ENCODE measurements around the gene ARHGEF3.
"Not testable (repeated sequence)": the region's sequence is repeated elsewhere in the genome, so short reads cannot be mapped to it uniquely, and the experiment has no call there.

Gene ARHGEF3

GRCh38 chr3:56761023-56761422 is 40.7 kb downstream of the ARHGEF3 start:
- Histone ChIP-seq H3K36me3 (ENCODE audit: control insufficient read depth in 2 of 2, insufficient read depth in 1 of 2, low read length in 2 of 2) (no peaks in the 10 kb centered on the region), H3K4me1 (ENCODE audit: control insufficient read depth, insufficient read depth, low read length) (0 out of 2 replicates have a peak, but pooled peaks cover 2% of the 10 kb centered on the region), H3K27ac (ENCODE audit: extremely low read depth, low read depth, low read length) (no peak overlapping the region), H3K9me3 (ENCODE audit: control insufficient read depth, insufficient read depth, low read depth, low read length) (no peaks in the 10 kb centered on the region), H3K4me3 (ENCODE audit: low read depth, low read length) (no peak overlapping the region)
- TF ChIP-seq ZFP3 (tag by site-specific recombination; IDR thresholded peaks at IDR 0.05; ENCODE audit: low read depth) (no peak), ZNF501 (tag by site-specific recombination; IDR thresholded peaks at IDR 0.05) (no peak), ZNF629 (tag by site-specific recombination; IDR thresholded peaks at IDR 0.05) (no peak), GLI2 (tag by site-specific recombination; IDR thresholded peaks at IDR 0.05; ENCODE audit: borderline replicate concordance, low read depth) (no peak), ZNF596 (tag by site-specific recombination; IDR thresholded peaks at IDR 0.05) (no peak), ZNF510 (tag by site-specific recombination; IDR thresholded peaks at IDR 0.05; ENCODE audit: insufficient replicate concordance) (no peak), ZSCAN18 (tag by site-specific recombination; IDR thresholded peaks at IDR 0.05) (no peak), MEIS1 (CRISPR knock-in tag; IDR thresholded peaks at IDR 0.05; ENCODE audit: borderline replicate concordance) (no peak), ZNF610 (tag by site-specific recombination; IDR thresholded peaks at IDR 0.05; ENCODE audit: borderline replicate concordance) (no peak), ZNF2 (tag by site-specific recombination; IDR thresholded peaks at IDR 0.05) (no peak), ZNF514 (tag by site-specific recombination; IDR thresholded peaks at IDR 0.05) (no peak), ZNF558 (tag by site-specific recombination; IDR thresholded peaks at IDR 0.05) (no peak), ZNF623 (tag by site-specific recombination; IDR thresholded peaks at IDR 0.05) (no peak), ZFP41 (tag by site-specific recombination; IDR thresholded peaks at IDR 0.05; ENCODE audit: borderline replicate concordance) (no peak), ZFP69B (tag by site-specific recombination; IDR thresholded peaks at IDR 0.05) (no peak)
- TF ChIP-seq, protein P1, sequence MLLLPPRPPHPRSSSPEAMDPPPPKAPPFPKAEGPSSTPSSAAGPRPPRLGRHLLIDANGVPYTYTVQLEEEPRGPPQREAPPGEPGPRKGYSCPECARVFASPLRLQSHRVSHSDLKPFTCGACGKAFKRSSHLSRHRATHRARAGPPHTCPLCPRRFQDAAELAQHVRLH (tag by site-specific recombination; IDR thresholded peaks at IDR 0.05), result no peak
- POLR2A ChIA-PET, result interaction anchor here (0.7 kb wide), 1 partner anchor 29 kb away, joined by 4 read pairs; no protein-coding TSS in a partner anchor
- CTCF ChIA-PET, result interaction anchor here (1.0 kb wide), 1 partner anchor 227 kb away, joined by 3 read pairs; no protein-coding TSS in a partner anchor

GRCh38 chr3:56759532-56759931 is 42.2 kb downstream of the ARHGEF3 start:
- H3K4me1 ChIP-seq (ENCODE audit: control insufficient read depth, insufficient read depth, low read length), result 0 out of 2 replicates have a peak, but pooled peaks cover 2% of the 10 kb centered on the region
- ChIA-PET POLR2A (no interaction called here), CTCF (no interaction called here)
- no peaks in the 10 kb centered on the region for H3K36me3 ChIP-seq (ENCODE audit: control insufficient read depth in 2 of 2, insufficient read depth in 1 of 2, low read length in 2 of 2)
- H3K9me3 ChIP-seq (ENCODE audit: control insufficient read depth, insufficient read depth, low read depth, low read length), result no peaks in the 10 kb centered on the region
- H3K4me3 ChIP-seq (ENCODE audit: low read depth, low read length), result no peak overlapping the region
- no peak overlapping the region for H3K27ac ChIP-seq (ENCODE audit: extremely low read depth, low read depth, low read length)
- TF ChIP-seq ZNF2 (tag by site-specific recombination; IDR thresholded peaks at IDR 0.05), result no peak
- peak; percentile 66 for TF ChIP-seq ZNF121 (tag by site-specific recombination; IDR thresholded peaks at IDR 0.05)

DNA sequence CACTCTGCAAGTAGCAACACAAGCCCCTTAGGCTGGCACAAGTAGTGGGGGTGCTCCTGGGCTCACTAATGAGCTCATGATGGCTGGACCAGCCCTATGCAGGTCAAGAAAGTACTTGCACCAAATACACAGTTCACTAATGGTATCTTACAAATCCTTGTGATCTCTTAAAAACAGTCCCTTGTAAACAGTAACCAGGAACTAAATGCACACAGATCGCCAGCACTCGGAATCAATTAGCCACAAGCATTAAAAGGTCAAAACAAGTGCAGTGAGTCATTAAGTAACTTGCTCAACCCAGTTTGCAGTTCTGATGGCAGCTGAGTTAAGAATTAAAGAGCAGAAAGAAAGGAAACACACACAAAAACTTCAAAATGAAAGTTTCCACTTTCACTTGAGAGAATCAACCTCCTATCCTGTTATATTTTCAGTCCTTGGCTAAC is 43.2 kb downstream of the ARHGEF3 start:
- TF ChIP-seq RBAK (tag by site-specific recombination; IDR thresholded peaks at IDR 0.05) (no peak), PRDM1 (tag by site-specific recombination; IDR thresholded peaks at IDR 0.05) (peak; percentile 81)
- H3K4me3 ChIP-seq (ENCODE audit: low read depth, low read length), result no peak overlapping the region
- ChIA-PET POLR2A (interaction anchor here (1.0 kb wide), 1 partner anchor 43 kb away, joined by 4 read pairs; the partner anchor contains the start of gene ARHGEF3), CTCF (interaction anchor here (0.6 to 1.2 kb wide), 3 partner anchors 11 to 85 kb away, joined by 3 to 5 read pairs (median 3); no protein-coding TSS in a partner anchor)
- no peak overlapping the region for H3K27ac ChIP-seq (ENCODE audit: extremely low read depth, low read depth, low read length)
- H3K36me3 ChIP-seq (ENCODE audit: control insufficient read depth in 2 of 2, insufficient read depth in 1 of 2, low read length in 2 of 2), result no peaks in the 10 kb centered on the region
- H3K9me3 ChIP-seq (ENCODE audit: control insufficient read depth, insufficient read depth, low read depth, low read length), result no peaks in the 10 kb centered on the region
- 0 out of 2 replicates have a peak, but pooled peaks cover 2% of the 10 kb centered on the region for H3K4me1 ChIP-seq (ENCODE audit: control insufficient read depth, insufficient read depth, low read length)

DNA sequence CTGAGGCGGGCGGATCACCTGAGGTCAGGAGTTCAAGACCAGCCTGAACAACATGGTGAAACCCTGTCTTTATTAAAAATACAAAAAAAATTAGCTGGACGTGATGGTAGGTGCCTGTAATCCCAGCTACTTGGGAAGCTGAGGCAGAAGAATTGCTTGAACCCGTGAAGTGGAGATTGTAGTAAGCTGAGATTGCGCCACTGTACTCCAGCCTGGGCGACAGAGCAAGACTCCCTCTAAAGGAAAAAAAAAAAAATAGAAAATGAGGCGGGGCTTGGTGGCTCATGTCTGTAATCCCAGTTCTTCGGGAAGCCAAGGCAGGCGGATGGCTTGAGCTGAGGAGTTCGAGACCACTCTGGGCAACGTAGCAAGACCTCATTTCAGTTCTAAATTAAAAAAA is 43.7 kb downstream of the ARHGEF3 start:
- not testable (repeated sequence) for H3K9me3 ChIP-seq (ENCODE audit: control insufficient read depth, insufficient read depth, low read depth, low read length); H3K27ac ChIP-seq (ENCODE audit: extremely low read depth, low read depth, low read length); H3K4me1 ChIP-seq (ENCODE audit: control insufficient read depth, insufficient read depth, low read length); H3K4me3 ChIP-seq (ENCODE audit: low read depth, low read length); H3K36me3 ChIP-seq (ENCODE audit: control insufficient read depth in 2 of 2, insufficient read depth in 1 of 2, low read length in 2 of 2)
- ChIA-PET POLR2A (interaction anchor here (1.0 kb wide), 1 partner anchor 43 kb away, joined by 4 read pairs; the partner anchor contains the start of gene ARHGEF3), CTCF (interaction anchor here (0.6 to 1.2 kb wide), 3 partner anchors 10 to 84 kb away, joined by 3 to 5 read pairs (median 3); no protein-coding TSS in a partner anchor)

Measured in HEK293 (cell line).